Measurements from ENCODE around the gene UBQLNL.

UBQLNL gene

DNA sequence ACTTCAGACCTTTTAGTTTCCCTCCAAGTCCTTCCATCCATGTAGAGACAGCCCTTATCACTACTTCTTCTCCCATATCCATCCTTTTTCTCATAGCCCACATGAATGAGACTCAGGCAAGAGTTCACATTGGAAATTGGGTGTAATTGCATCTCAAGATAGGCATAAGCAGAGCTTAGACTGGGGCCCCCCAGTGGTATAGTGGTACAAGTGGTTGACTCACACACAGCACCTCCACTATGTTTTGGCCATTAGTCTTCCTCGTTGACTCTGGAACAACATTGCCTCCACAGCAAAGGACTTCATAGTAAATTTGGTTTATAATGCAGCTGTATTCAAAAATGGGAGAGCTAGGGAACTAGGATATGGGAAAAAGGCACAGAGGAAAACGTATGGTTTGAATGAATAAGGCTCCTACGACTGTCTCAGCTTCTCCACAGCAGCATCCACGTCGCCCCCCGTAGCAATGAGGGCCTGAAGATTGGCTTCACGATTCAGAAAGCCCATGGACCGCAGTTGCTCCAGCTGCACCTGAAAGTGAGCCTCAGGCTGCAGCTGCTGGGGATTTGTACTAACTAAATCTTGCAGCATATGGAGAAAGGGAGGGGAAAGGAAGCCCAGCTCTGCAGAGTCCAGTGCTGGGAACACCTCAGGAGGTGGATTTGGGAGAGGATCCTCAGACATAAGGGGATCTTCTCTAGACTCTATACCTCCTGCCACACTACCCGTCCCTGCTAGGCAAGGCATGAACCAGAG is 9.1 kb downstream of the UBQLNL start:
- DNase-seq, result no peak

DNA sequence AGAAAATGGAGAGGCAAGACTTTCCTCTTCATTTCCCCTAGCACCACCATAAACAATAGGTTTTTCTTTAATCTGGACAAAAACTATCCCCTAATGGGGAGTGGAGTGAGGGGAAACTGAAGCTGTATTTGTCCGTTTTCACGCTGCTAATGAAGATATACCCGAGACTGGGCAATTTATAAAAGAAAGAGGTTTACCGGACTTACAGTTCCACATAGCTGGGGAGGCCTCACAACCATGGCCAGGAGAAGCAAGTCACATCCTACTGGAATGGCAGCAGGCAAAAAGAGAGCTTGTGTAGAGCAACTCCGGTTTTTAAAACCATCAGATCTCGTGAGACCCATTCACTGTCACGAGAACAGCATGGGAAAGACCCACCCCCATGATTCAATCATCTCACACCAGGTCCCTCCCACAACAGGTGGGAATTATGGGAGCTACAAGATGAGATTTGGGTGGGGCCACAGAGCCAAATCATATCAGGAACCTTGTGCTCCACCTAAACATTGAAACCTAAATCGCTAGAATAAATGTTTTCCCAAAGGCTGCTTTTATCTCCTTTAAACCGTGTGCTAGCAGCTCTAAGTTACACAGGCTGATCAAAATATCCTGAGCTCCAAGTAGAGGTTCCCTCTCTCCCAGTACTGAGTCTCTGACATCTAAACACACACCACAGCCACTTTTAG is 11.0 kb downstream of the UBQLNL start:
- DNase-seq, result no peak

DNA sequence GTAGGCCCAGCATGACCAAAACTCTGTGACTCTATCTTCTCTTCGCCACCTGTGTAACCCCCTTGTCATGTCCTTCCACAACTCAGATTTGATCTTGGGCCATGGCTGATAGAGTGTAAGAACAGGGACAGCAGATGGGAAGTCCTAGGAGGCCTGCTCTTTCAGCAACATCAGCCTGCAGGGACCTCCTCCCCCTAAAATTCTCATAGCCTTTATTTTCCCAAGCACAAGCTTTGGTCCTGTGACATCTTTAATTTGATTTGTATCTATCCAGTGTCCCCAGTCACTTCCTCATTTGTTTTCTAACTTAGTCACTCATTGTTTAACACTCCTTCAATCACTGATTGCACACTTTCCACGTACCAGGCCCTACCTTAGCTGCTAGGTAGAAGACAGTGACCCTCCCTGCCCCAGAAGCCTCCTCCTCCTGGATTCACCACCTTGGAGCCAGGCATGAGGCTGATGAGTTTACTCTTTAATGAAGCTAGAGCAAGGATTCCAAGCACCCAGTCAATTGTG is 12.0 kb downstream of the UBQLNL start:
- no peak for DNase-seq

DNA sequence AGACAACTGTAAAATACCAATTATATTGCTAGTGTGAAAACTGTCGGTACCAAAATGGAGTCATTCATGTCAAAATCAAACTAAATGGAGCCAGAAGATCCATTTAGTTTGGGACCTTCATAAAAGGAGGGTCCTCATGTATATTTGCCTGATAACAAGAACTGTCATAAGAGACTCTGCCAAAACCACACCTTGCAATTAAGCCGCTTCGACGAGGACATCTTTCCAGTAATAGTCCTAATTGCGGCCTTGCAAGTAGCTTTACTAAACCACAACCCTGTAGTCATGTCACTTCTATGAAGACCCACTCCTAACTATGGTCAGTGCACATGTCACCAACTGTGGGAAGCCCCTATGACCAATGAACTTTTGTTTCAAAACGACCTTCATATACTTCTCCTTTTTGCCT is 16.1 kb downstream of the UBQLNL start:
- DNase-seq, result no peak

DNA sequence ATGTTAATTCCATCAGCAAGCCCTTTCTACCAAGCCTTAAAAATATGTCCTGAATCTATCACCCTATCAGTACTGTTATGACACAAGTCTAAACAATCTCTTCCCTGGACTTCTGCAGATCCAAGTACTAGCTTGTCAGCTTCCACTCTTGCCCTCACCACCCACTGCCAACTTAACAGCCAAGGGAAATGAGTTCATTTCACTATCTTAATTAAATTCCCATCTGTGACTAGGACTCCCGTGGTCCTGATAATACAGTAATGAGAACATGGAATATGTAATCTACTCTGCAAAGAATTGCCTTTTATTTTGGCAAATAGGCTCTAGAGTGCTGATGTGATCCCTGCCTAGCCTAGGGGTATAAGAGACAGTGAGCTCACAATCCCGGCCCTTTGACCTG is 16.8 kb downstream of the UBQLNL start:
- DNase-seq, result no peak

DNA sequence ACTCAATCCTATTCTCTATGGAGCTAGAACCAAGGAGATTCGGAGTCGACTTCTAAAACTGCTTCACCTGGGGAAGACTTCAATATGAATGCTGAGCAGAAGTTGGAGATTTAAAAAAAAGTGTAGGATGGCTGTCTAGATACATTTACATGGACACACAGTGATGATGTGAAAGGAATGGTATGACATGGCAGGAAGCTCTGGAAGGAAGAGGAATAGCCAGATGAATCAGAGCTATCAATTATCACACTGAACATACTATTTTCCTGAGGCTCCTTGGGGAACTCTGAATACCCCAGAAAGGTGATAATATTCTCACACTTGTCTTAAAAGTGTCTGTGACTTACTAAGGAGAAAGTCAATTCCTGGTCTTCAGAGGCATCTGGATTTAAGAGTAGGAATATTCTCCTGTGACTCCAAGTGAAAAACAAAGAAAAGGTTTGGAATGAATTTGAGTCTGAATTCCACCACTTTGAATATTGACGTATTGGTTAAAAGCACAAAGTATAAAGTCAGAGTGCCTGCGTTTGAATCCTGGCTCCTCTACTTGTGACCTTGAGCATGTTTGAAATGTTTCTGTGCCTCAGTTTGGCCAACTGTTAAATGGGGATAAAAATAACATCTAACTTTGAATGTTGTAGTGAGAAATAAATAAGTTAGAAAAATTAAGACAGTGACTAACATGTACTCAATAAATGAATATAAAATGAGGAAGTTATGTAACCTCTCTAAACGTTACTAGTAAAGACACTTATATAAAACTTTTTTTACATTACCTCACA is 26.7 kb downstream of the UBQLNL start:
- DNase-seq, result no peak

DNA sequence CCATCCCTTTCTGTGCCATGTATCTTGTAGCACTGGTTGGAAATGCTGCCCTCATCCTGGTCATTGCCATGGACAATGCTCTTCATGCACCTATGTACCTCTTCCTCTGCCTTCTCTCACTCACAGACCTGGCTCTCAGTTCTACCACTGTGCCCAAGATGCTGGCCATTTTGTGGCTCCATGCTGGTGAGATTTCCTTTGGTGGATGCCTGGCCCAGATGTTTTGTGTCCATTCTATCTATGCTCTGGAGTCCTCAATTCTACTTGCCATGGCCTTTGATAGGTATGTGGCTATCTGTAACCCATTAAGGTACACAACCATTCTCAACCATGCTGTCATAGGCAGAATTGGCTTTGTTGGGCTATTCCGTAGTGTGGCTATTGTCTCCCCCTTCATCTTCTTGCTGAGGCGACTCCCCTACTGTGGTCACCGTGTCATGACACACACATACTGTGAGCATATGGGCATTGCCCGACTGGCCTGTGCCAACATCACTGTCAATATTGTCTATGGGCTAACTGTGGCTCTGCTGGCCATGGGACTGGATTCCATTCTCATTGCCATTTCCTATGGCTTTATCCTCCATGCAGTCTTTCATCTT is 27.6 kb downstream of the UBQLNL start:
- DNase-seq, result no peak

DNA sequence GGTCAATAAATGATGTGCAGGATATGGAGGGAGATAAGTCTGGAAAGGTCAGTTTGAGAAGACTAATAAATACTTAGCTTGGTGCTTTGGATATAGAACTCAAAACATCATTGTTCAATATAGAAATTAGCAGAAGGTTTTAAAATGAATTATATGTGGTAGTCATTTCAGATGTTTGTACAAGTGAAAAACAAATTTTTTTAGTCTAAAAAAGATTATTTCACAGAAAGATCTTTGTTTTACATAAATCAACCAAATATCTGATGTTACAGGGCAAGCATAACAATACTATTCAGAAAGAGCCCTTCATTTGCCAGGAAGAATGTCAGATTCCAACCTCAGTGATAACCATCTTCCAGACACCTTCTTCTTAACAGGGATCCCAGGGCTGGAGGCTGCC is 28.1 kb downstream of the UBQLNL start, which contains the start of gene OR52D1:
Gene OR52D1 (plus strand): TSS at position 301 of the 400 bp plus-strand sequence. CDS start 22 bp downstream, at position 323.
- DNase-seq, result no peak

DNA sequence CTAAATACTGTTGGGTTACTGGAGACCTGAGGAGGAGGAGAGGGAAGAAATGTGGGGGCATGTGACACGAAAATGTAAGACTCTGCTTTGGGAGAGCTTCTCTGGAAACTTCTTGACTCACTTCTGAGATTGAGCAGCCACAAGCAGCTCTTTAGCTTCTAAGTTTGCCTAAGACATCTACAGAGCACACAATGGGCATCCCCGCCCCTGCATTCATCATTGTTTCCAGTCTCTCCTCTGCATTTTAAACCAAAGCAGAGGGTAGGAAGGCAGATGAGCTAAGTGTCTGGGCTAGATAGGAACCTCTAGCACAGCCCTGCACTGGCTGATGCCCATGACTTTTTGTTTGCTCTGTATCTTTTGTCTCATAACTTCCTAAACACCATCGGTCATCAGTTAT is 30.1 kb downstream of the UBQLNL start:
- DNase-seq, result no peak

DNA sequence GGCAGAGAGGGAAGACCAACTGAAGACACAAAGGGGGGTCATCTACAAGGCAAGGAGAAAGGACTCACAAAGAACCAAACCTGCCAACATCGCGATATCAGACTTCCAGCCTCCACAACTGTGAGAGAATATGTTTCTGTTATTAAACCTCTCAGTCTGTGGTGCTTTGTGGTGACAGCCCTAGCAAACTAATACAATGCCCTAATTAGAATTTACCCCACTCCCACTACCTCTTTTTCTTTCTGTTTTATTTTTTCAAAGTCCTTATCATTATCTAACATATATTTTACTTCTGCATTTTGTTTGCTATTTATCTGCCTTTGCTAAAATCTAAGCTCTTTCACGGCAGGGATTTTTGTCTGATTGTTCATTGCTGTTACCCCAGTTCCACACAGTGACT is 30.5 kb downstream of the UBQLNL start:
- DNase-seq, result no peak

DNA sequence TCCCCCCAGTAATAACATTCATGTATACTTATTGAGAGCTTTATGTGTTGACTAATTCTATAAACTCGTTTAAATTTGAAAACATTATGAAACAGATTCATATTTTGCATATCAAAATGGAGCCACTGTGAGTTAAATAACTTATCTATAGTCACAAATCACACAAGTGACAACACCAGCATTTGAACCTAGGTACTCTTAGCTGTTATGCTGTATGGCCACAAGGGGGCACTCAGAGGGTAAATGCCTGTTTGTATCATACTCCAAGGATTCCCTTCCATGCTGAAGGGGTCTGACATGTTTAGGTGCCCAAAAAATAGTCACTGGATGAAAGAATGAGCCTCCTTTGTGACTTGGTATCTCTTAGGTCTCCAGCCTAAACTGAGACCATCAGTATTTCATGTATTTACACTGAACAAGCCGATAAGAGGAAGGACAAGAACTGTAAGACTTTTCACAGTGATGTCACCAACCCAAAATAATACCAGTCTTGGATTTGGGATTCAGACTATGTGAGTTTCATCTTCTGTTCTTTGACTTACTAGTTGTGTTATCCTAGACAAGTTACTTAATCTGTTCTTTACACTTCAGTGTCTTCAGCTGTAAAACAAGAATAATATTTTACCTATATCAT is 40.2 kb downstream of the UBQLNL start:
- no peak for DNase-seq

DNA sequence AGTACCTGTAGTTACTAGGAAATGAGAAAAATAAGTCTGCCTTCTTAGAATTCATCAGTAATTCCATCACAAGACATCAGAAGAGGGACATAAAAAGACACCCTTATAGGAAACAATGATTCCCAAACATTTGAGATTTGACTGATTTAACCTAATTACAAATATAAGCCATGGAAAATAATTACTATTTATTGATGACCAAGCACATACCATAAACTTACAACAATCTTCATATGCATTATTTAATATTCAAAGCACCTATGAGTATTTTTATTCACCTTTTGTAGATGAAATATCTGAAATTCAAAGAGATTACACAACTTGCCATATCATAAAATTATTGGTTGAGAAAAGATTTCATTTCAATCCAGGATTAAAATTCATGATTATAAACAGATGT is 42.6 kb downstream of the UBQLNL start:
- no peak for DNase-seq

DNA sequence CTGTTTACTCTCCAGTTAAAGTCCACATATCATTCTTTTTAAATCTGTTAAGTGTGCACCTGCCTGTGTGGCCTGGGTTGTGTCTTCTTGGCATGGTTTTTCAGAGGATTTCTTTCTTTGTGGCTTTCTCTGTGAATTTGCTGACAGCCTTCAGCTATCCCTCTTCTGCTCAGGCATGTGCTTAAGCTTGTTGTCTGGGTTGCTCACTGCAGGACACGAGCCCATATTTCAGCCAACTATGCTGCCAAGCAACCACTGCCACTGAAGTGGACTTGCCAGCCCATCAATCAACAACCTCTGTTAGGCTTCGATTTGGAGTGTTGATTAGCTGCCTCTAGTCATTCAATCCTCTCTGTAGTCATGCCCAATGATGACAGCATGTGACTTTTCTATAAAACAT is 49.0 kb downstream of the UBQLNL start:
- DNase-seq, result no peak
